HG03280 (cell line): Measurements from ENCODE around the gene FBXO33.
"Not testable (repeated sequence)": the region's sequence is repeated elsewhere in the genome, so short reads cannot be mapped to it uniquely, and the experiment has no call there.

ENCODE experiments used
- ATAC-seq: cut with Tn5 transposase; IDR thresholded peaks from one replicate; pipeline ENCODE4 v1.9.1; 2021; ENCODE audit warnings: mild to moderate bottlenecking, moderate library complexity; ENCODE audit not compliant: unreplicated experiment

Gene FBXO33

DNA sequence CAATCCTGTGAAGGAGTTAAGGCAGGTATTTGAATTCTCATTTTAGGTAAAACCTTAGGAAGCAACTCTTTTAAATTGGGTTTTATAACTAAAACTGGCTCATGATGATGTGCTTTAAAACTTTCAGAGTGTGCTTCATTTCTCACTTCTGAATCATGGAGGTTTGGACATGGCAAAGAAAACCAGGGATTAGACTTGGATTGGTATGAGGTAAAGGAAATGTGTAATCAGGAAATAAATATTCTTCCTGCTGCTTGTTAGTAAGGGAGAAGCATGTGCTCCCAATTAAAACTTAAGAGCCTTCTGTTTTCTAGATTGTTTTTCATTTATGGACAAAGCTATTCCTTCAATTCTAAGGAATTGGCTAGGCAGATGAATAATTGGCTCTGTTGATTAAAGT, 57.4 kb downstream of the FBXO33 start:
- ATAC-seq = no peak

DNA sequence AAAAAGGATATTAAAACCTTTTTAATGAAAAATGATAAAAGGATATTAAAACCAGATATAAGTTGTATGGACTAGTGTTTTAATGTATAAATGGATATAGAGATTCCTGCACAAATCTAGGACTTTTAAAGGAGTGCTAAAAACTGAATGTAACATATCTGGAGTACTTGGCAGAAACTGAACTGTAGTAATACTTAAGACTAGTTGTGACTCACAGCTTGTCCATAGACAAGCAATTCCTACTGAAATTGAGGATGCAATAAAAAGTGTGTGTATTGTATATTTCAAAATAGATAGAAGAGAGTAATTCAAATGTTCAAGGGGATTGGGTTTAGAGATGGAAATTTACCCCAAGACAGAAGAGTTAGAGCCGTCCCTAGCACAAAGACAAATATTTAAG, 59.6 kb downstream of the FBXO33 start:
- no peak for ATAC-seq

- ATAC-seq = no peak
These were observed 61.8 kb downstream of the FBXO33 start for GRCh38 chr14:39370415-39370814.

GRCh38 chr14:39369029-39369428, 63.2 kb downstream of the FBXO33 start:
- no peak for ATAC-seq

DNA sequence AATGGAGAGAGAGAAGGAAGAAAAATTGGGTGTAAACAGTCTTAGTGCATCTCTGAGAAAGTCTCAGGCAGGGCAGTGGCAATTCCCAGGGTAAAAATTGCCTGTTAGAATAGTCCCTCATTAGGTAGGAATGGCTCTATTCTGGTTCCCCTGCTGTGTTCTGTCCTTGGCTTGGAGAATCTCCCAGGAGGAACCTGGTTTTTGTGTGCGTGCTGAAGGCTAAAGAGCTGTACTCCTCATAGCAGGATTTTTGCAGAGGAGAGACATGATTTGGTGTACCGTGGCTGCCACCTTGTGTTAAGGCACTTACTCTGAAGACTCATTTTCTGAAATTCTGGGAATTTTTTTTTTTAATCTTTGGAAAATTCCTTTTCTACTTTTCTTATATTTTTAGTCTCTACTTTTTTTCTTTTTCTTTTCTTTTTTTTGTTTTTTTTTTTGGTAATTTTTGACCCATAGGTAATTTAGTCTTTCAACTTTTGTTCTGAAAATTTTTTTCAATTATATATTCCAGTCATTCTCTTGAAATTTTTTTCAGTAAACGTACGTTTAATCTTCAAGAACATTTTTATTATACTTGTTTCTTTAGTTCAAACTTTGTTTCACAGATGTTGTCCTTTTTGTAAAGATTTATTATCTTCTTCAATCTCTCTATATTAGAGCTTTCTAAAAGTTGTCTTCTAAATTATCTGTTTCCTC, 63.8 kb downstream of the FBXO33 start:
- ATAC-seq = no peak

- ATAC-seq = no peak
These were observed 64.9 kb downstream of the FBXO33 start for GRCh38 chr14:39367387-39367751.

GRCh38 chr14:39366460-39367386, 65.5 kb downstream of the FBXO33 start:
- no peak for ATAC-seq

- ATAC-seq = no peak
These were observed 66.9 kb downstream of the FBXO33 start for GRCh38 chr14:39365354-39365753.

- ATAC-seq = no peak
These were observed 67.7 kb downstream of the FBXO33 start for GRCh38 chr14:39364509-39364908.

DNA sequence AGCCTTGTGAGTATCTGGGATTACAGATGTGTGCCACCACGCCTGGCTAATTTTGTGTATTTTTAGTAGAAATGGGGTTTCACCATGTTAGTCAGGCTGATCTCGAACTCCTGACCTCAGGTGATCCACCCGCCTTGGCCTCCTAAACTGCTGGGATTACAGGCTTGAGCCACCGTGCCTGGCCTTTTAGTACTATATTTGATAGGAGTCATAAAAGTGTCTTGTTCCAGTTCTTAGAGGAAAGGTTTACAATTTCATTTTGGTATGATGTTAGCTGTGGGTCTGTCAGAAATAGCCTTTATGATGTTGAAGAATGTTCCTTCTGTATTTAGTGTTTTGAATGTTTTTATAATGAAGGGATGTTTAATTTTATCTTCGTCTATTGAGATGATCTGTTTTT, 70.7 kb downstream of the FBXO33 start:
- ATAC-seq = not testable (repeated sequence)

DNA sequence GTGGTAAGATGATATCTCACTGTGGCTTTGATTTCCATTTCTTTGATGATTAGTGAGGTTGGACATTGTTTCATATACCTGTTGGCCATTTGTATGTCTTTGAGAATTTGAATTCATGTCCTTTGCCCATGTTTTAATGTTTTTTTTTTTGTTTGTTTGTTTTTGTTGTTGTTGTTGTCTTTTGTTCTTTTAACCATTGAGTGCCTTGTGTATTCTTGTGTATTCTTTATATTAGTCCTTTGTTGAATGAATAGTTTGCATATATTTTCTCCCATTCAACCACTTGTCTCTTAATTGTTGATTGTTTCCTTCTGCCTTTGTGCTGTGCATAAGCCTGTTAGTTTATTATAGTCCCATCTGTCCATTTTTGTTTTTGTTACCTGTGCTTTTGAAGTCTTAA, 71.9 kb downstream of the FBXO33 start:
- ATAC-seq = no peak

- ATAC-seq = not testable (repeated sequence)
These were observed 73.2 kb downstream of the FBXO33 start for GRCh38 chr14:39359069-39359468.

DNA sequence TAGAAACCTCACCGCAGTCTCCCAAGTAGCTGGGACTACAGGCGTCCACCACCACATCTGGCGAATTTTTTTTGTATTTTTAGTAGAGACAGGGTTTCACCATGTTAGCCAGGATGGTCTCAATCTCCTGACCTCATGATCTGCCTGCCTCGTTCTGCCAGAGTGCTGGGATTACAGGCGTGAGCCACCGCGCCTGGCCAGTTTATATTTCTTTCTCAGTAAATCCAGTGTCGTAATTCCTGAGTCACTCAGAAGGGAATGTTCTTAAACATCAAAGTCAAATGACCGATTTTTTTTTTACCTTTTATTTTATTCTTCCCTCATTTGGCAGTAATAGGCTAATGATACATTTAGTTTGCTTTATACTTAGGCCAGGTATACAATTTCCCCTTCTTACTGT, 80.5 kb downstream of the FBXO33 start:
- ATAC-seq = no peak

GRCh38 chr14:39350866-39351265, 81.4 kb downstream of the FBXO33 start:
- no peak for ATAC-seq
